ENCODE results near the gene CTDSPL. TPM values are rescaled to one million over a fixed set of nuclear protein-coding genes. Genes with fewer than 3 reads are reported as not detected.

CTDSPL gene
- total and polyA plus RNA-seq, 2 of the 8 experiments (the other 6 are each of a cell fraction or from before 2014, with no cell fraction given), result 20.3 to 42.2 TPM

DNA sequence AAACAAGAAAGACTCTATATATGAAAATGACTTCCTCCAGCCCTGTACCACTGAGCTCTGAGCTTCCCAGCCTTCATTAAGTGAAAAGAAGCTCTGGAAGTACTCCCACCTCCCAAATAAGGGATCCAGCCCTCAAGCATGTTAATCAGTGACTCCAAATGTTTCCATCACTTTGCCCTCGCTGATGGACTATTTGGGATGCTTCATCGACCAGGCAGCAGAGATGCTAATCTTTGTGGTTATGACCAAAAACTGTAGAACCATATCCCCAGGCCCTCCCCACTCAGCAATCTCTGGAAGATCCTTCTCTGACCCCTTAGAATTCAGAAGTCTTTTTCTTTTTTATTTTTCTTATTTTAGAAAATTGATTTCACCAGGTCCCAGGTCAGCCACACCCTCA is 2.3 kb upstream of the CTDSPL start:
- DNase-seq (ENCODE audit: low read depth in 1 of 2, low spot score in 2 of 2) (no peak), FAIRE-seq (no peak)
- no peak overlapping the region for H3K9ac ChIP-seq (replicated peaks in 1 of 4; ENCODE audit: extremely low read depth in 1 of 4, low read depth in 3 of 4, low read length in 3 of 4)
- peaks cover 0 to 4% of the 10 kb centered on the region in 2 experiments for H4K20me1 ChIP-seq (replicated peaks in 1 of 2; ENCODE audit: control insufficient read depth in 1 of 2, insufficient read depth in 2 of 2, low read length in 2 of 2)
- H3K27me3 ChIP-seq (replicated peaks in 1 of 4; ENCODE audit: control insufficient read depth in 3 of 4, extremely low read depth in 1 of 4, insufficient read depth in 3 of 4, low read length in 3 of 4), result peaks cover 0 to 10% (median 7%) of the 10 kb centered on the region in 4 experiments; a peak in 4 of 7 replicates
- H2BK5ac ChIP-seq (ENCODE audit: low read depth, low read length), result no peak overlapping the region
- no peak overlapping the region for H4K5ac ChIP-seq (ENCODE audit: insufficient read length, low read depth, low read length)
- H3K79me1 ChIP-seq (ENCODE audit: low read depth, low read length), result no peaks in the 10 kb centered on the region; the same call in 1 of the 2 replicates
- H2BK120ac ChIP-seq (replicated peaks; ENCODE audit: low read depth, low read length), result no peak overlapping the region
- H2AK5ac ChIP-seq (ENCODE audit: low read depth, low read length), result no peak overlapping the region
- H3K4me1 ChIP-seq (replicated peaks in 1 of 4; ENCODE audit: control insufficient read depth in 3 of 4, insufficient read depth in 4 of 4, low read length in 3 of 4), result peaks cover 6 to 15% (median 10%) of the 10 kb centered on the region in 4 experiments
- H3K23me2 ChIP-seq (ENCODE audit: low read depth, low read length), result peaks cover 14% of the 10 kb centered on the region
- H3K4ac ChIP-seq (replicated peaks; ENCODE audit: insufficient read length, low read depth, low read length), result no peak overlapping the region
- H2BK15ac ChIP-seq (ENCODE audit: low read length), result no peak overlapping the region
- H3K14ac ChIP-seq (ENCODE audit: insufficient read length), result no peak overlapping the region
- no peak overlapping the region for H2BK20ac ChIP-seq (ENCODE audit: low read length)
- peaks cover 4 to 19% of the 10 kb centered on the region in 2 experiments; a peak in 3 of 4 replicates for H3K79me2 ChIP-seq (ENCODE audit: control insufficient read depth in 1 of 2, insufficient read depth in 2 of 2, low read length in 2 of 2)
- ChIA-PET POLR2A (ENCODE audit: partially characterized antibody) (no interaction called here), CTCF (ENCODE audit: partially characterized antibody) (interaction anchor here (1.0 kb wide), 1 partner anchor 406 kb away, joined by 3 read pairs; no protein-coding TSS in a partner anchor)
- H3K27ac ChIP-seq (ENCODE audit: low read depth, low read length), result no peak overlapping the region
- H3K23ac ChIP-seq (ENCODE audit: insufficient read length), result no peak overlapping the region
- H3K9me3 ChIP-seq (ENCODE audit: insufficient read depth in 2 of 2, low read depth in 1 of 2, low read length in 1 of 2), result peaks cover 0 to 5% of the 10 kb centered on the region in 2 experiments; a peak in 1 of 4 replicates
- no peak overlapping the region for H2AFZ ChIP-seq (ENCODE audit: low read length)
- H3K56ac ChIP-seq (replicated peaks; ENCODE audit: insufficient read length, low read depth, low read length), result no peak overlapping the region
- no peak overlapping the region for H3K18ac ChIP-seq (ENCODE audit: extremely low read depth, low read length)
- no peak overlapping the region for H2BK12ac ChIP-seq (ENCODE audit: low read depth, low read length)
- WGBS, 2 experiments (ENCODE audit: extremely low coverage in 1 of 2, insufficient coverage in 1 of 2, insufficient read length in 1 of 2, insufficient replicate concordance in 2 of 2, low coverage in 1 of 2, low lambda C conversion rate in 2 of 2, missing lambda C conversion rate in 1 of 2), result 91% methylated on average over 2 of the region's 2 CpGs; no CpG with 5 or more reads in 1 of the 2 experiments
- no peak overlapping the region for H3K4me3 ChIP-seq (ENCODE audit: extremely low read depth in 1 of 4, insufficient read depth in 2 of 4, low read depth in 3 of 4, low read length in 4 of 4)
- no peak overlapping the region; a peak in 1 of 4 replicates for H3K4me2 ChIP-seq (ENCODE audit: insufficient read depth in 1 of 2, low read depth in 2 of 2, low read length in 2 of 2)
- peaks cover 0 to 2% (median 0%) of the 10 kb centered on the region in 4 experiments; a peak in 1 of 8 replicates for H3K36me3 ChIP-seq (ENCODE audit: control insufficient read depth in 2 of 4, insufficient read depth in 4 of 4, low read length in 3 of 4)
- no peak overlapping the region for H4K91ac ChIP-seq (replicated peaks; ENCODE audit: insufficient read length, low read length)
- no peak overlapping the region for H4K8ac ChIP-seq (ENCODE audit: extremely low read depth, insufficient read depth, low read length)
- TF ChIP-seq RFX5 (IDR thresholded peaks at IDR 0.05; ENCODE audit: borderline replicate concordance, low read depth, low read length) (no peak), SAP30 (IDR thresholded peaks at IDR 0.05; ENCODE audit: insufficient read depth, insufficient replicate concordance, low read length) (no peak), PHF8 (conservative IDR thresholded peaks at IDR 0.05; ENCODE audit: low read depth, low read length) (no peak), HDAC2 (IDR thresholded peaks at IDR 0.05; ENCODE audit: borderline replicate concordance in 1 of 2, low read depth in 2 of 2, low read length in 2 of 2) (no peak), MAFK (IDR thresholded peaks at IDR 0.05; ENCODE audit: low read depth, low read length) (no peak), SRF (IDR thresholded peaks at IDR 0.05; ENCODE audit: low read depth, low read length) (no peak), EZH2 (IDR thresholded peaks at IDR 0.05; ENCODE audit: low read depth, low read length, severe bottlenecking) (no peak)
- TF ChIP-seq, protein P1, sequence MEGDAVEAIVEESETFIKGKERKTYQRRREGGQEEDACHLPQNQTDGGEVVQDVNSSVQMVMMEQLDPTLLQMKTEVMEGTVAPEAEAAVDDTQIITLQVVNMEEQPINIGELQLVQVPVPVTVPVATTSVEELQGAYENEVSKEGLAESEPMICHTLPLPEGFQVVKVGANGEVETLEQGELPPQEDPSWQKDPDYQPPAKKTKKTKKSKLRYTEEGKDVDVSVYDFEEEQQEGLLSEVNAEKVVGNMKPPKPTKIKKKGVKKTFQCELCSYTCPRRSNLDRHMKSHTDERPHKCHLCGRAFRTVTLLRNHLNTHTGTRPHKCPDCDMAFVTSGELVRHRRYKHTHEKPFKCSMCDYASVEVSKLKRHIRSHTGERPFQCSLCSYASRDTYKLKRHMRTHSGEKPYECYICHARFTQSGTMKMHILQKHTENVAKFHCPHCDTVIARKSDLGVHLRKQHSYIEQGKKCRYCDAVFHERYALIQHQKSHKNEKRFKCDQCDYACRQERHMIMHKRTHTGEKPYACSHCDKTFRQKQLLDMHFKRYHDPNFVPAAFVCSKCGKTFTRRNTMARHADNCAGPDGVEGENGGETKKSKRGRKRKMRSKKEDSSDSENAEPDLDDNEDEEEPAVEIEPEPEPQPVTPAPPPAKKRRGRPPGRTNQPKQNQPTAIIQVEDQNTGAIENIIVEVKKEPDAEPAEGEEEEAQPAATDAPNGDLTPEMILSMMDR (IDR thresholded peaks at IDR 0.05; ENCODE audit: control extremely low read depth in 1 of 3, insufficient read depth in 1 of 3, low read depth in 1 of 3, low read length in 3 of 3), result no peak
- TF ChIP-seq, protein P2, sequence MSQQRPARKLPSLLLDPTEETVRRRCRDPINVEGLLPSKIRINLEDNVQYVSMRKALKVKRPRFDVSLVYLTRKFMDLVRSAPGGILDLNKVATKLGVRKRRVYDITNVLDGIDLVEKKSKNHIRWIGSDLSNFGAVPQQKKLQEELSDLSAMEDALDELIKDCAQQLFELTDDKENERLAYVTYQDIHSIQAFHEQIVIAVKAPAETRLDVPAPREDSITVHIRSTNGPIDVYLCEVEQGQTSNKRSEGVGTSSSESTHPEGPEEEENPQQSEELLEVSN (IDR thresholded peaks at IDR 0.05), result no peak
